GM23338 (cell line): ENCODE results near the gene ORAI2. TPM values are rescaled to one million over a fixed set of nuclear protein-coding genes. Genes with fewer than 3 reads are reported as not detected.

Source experiments
- ATAC-seq: fragments of 200-7000 bp; cut with Tn5 transposase; 3 replicates; pipeline ENCODE4 v1.9.1; 2020
- DNase-seq: peaks from one replicate; pipeline ENCODE4 v3.0.0-alpha.2; 2015; ENCODE audit warnings: low spot score
- H2AFZ ChIP-seq: fragments of 200-600 bp; sonication (generic); 2 replicates; pipeline ENCODE4 v1.8.0; 2016; ENCODE audit warnings: antibody characterized with exemption, mild to moderate bottlenecking, moderate library complexity
- H3F3A ChIP-seq: fragments of 200-600 bp; sonication (generic); replicated peaks from 2 replicates; pipeline ENCODE4 v1.8.0; 2017; ENCODE audit warnings: antibody characterized with exemption, mixed run types, low read depth
- H3K27ac ChIP-seq: fragments of 200-600 bp; sonication (generic); 2 replicates; pipeline ENCODE4 v1.6.1; 2016; ENCODE audit warnings: low read depth
- H3K27me3 ChIP-seq: fragments of 200-600 bp; sonication (generic); 2 replicates; pipeline ENCODE4 v1.8.0; 2016; ENCODE audit warnings: mild to moderate bottlenecking, mixed run types, moderate library complexity; ENCODE audit not compliant: insufficient read depth
- H3K36me3 ChIP-seq: fragments of 200-600 bp; sonication (generic); 2 replicates; pipeline ENCODE4 v1.8.0; 2016; ENCODE audit warnings: mild to moderate bottlenecking; ENCODE audit not compliant: insufficient read depth
- H3K4me1 ChIP-seq: fragments of 200-600 bp; sonication (generic); 2 replicates; pipeline ENCODE4 v1.8.0; 2016; ENCODE audit warnings: mild to moderate bottlenecking, moderate library complexity; ENCODE audit not compliant: insufficient read depth
- H3K4me2 ChIP-seq: fragments of 200-600 bp; sonication (generic); 2 replicates; pipeline ENCODE4 v1.7.1; 2017; ENCODE audit warnings: mixed run types
- H3K4me3 ChIP-seq: fragments of 200-600 bp; sonication (generic); 2 replicates; pipeline ENCODE4 v1.6.1; 2016; ENCODE audit warnings: mixed run types
- H3K79me2 ChIP-seq: fragments of 200-600 bp; sonication (generic); replicated peaks from 2 replicates; pipeline ENCODE4 v1.8.0; 2017; ENCODE audit warnings: mild to moderate bottlenecking; ENCODE audit not compliant: insufficient read depth
- H3K9me2 ChIP-seq: fragments of 200-600 bp; sonication (generic); 2 replicates; pipeline ENCODE4 v1.8.0; 2017; ENCODE audit not compliant: insufficient read depth
- H4K20me1 ChIP-seq: fragments of 200-600 bp; sonication (generic); replicated peaks from 2 replicates; pipeline ENCODE4 v1.8.0; 2017; ENCODE audit warnings: mild to moderate bottlenecking; ENCODE audit not compliant: insufficient read depth
- H3K27ac Mint-ChIP-seq: 2 replicates; pipeline ENCODE4 v1.8.0; 2020; ENCODE audit warnings: inconsistent platforms, mild to moderate bottlenecking, moderate library complexity, mixed read lengths
- H3K27me3 Mint-ChIP-seq: 3 replicates; pipeline ENCODE4 v1.8.0; 2022; ENCODE audit warnings: low read depth, mild to moderate bottlenecking, moderate library complexity, mixed read lengths, inconsistent platforms; ENCODE audit not compliant: insufficient read depth, poor library complexity
- H3K36me3 Mint-ChIP-seq: 3 replicates; pipeline ENCODE4 v1.8.0; 2021; ENCODE audit warnings: low read depth, mild to moderate bottlenecking, inconsistent platforms, moderate library complexity, mixed read lengths
- H3K4me1 Mint-ChIP-seq: 3 replicates; pipeline ENCODE4 v1.8.0; 2020; ENCODE audit warnings: mild to moderate bottlenecking, inconsistent platforms, mixed read lengths
- H3K4me3 Mint-ChIP-seq: 3 replicates; pipeline ENCODE4 v1.8.0; 2021; ENCODE audit warnings: moderate library complexity, mild to moderate bottlenecking, inconsistent platforms, mixed read lengths
- H3K9me3 Mint-ChIP-seq: 3 replicates; pipeline ENCODE4 v1.8.0; 2020; ENCODE audit warnings: moderate library complexity, mild to moderate bottlenecking, inconsistent platforms, mixed read lengths
- CREB1 ChIP-seq: fragments of 250-450 bp; sonication (Bioruptor Pico); IDR thresholded peaks from 2 replicates; pipeline ENCODE4 v1.5.0; 2020; ENCODE audit warnings: low read depth, mild to moderate bottlenecking, moderate library complexity
- ETS1 ChIP-seq: IDR thresholded peaks from 2 replicates; pipeline ENCODE4 v1.6.1; 2016; ENCODE audit warnings: antibody characterized with exemption
- NANOG ChIP-seq: IDR thresholded peaks from 2 replicates; pipeline ENCODE4 v1.6.1; 2016; ENCODE audit warnings: antibody characterized with exemption, borderline replicate concordance
- POLR2AphosphoS5 ChIP-seq: IDR thresholded peaks from 2 replicates; pipeline ENCODE4 v1.6.1; 2016; ENCODE audit warnings: antibody characterized with exemption, low read depth
- STAT1 ChIP-seq: IDR thresholded peaks from one replicate; pipeline ENCODE4 v1.6.1; 2016; ENCODE audit warnings: antibody characterized with exemption; ENCODE audit not compliant: unreplicated experiment
- ZNF462 ChIP-seq: fragments of 250-450 bp; sonication (Bioruptor Pico); IDR thresholded peaks from 2 replicates; pipeline ENCODE4 v1.5.0; 2020; ENCODE audit warnings: mild to moderate bottlenecking, moderate library complexity
- long read RNA-seq: library from polyadenylated mRNA; unstranded; transcript quantifications from one replicate; pipeline ENCODE4 v2.0.0, GENCODE V29; 2020; ENCODE audit not compliant: unreplicated experiment
- polyA plus RNA-seq: library from polyadenylated mRNA; unstranded; fragments of >200 nt; fragmentation: Nextera tagmentation; extraction: Ambion mirVana; gene quantifications from 2 replicates; pipeline ENCODE4 v1.2.1, GENCODE V29; 2016
- total RNA-seq: library from RNA; depleted of rRNA; stranded (reverse); fragments of >200 nt; shearing (Covaris generic); gene quantifications from 2 replicates; pipeline ENCODE4 v1.2.3, GENCODE V29; 2014; rRNA removed

The ORAI2 gene
- 21.7 and 33.8 TPM in 2 replicates for total RNA-seq
- 6.6 and 8.6 TPM in 2 replicates for polyA plus RNA-seq
- long read RNA-seq, partial matches to known transcripts: 0 of 5 reads
- long read RNA-seq, other reads (novel, unspliced or antisense): 0 of 5 reads

GRCh38 chr7:102433219-102434038, at the start of gene ORAI2:
Gene ORAI2, plus strand, starts transcription at chr7:102433575. Its CDS starts 5,382 bp downstream, at chr7:102438957.
- Histone ChIP-seq H3F3A (no peaks in the 10 kb centered on the region; the same call in 1 of the 2 replicates), H3K4me1 (peaks cover 26% of the 10 kb centered on the region), H3K27ac (no peak within 1 kb of the TSS), H3K9me2 (no peaks in the 10 kb centered on the region), H2AFZ (peak within 1 kb of the TSS; percentile 85; the same call in 1 of the 2 replicates), H3K4me2 (peak within 1 kb of the TSS; percentile 88), H3K27me3 (no peaks in the 10 kb centered on the region), H3K4me3 (peak within 1 kb of the TSS; percentile 85), H3K79me2 (0 out of 2 replicates have a peak, but pooled peaks cover 7% of the 10 kb centered on the region), H4K20me1 (no peaks in the 10 kb centered on the region), H3K36me3 (no peaks in the 10 kb centered on the region)
- peaks cover 4% of the 10 kb centered on the region for H3K36me3 Mint-ChIP-seq
- no peak within 1 kb of the TSS; the same call in 1 of the 2 replicates for H3K27ac Mint-ChIP-seq
- ATAC-seq (peak; percentile 55), DNase-seq (peak; percentile 74)
- H3K4me1 Mint-ChIP-seq: peaks cover 29% of the 10 kb centered on the region
- peak within 1 kb of the TSS; percentile 80 for H3K4me3 Mint-ChIP-seq
- peaks cover 18% of the 10 kb centered on the region for H3K27me3 Mint-ChIP-seq
- H3K9me3 Mint-ChIP-seq: no peaks in the 10 kb centered on the region
- TF ChIP-seq NANOG (no peak), STAT1 (no peak), CREB1 (peak; percentile 60), ETS1 (no peak), POLR2AphosphoS5 (peak; percentile 57), ZNF462 (CRISPR knock-in tag) (no peak)
